ENCODE data around the gene GALNT6.

GALNT6 gene

GRCh38 chr12:51378749-51379148, 12.5 kb downstream of the GALNT6 start:
- DNase-seq = no peak

- no peak for DNase-seq
These were observed 13.9 kb downstream of the GALNT6 start for GRCh38 chr12:51377099-51377984.

- no peak for DNase-seq
These were observed 16.4 kb downstream of the GALNT6 start for GRCh38 chr12:51374856-51375255.

- DNase-seq = no peak
These were observed 16.8 kb downstream of the GALNT6 start for GRCh38 chr12:51374361-51374760.

GRCh38 chr12:51373187-51373586, 18.0 kb downstream of the GALNT6 start:
- no peak for DNase-seq

GRCh38 chr12:51372021-51372420, 19.2 kb downstream of the GALNT6 start:
- DNase-seq = no peak

- DNase-seq = peak; percentile 75
These were observed 19.8 kb downstream of the GALNT6 start for GRCh38 chr12:51371295-51371953.

- DNase-seq = no peak
These were observed 20.5 kb downstream of the GALNT6 start for GRCh38 chr12:51370667-51371066.

GRCh38 chr12:51369581-51369980, 21.6 kb downstream of the GALNT6 start:
- no peak for DNase-seq

GRCh38 chr12:51368640-51369517, 22.3 kb downstream of the GALNT6 start:
- DNase-seq = peak; percentile 76

- no peak for DNase-seq
These were observed 25.9 kb downstream of the GALNT6 start for GRCh38 chr12:51365276-51365675.

GRCh38 chr12:51364001-51364400, 27.2 kb downstream of the GALNT6 start:
- no peak for DNase-seq

GRCh38 chr12:51362747-51363342, 28.4 kb downstream of the GALNT6 start:
- no peak for DNase-seq

GRCh38 chr12:51362307-51362706, 28.9 kb downstream of the GALNT6 start:
- no peak for DNase-seq

GRCh38 chr12:51361161-51362016, 29.8 kb downstream of the GALNT6 start:
- DNase-seq = no peak

- DNase-seq = no peak
These were observed 30.9 kb downstream of the GALNT6 start for GRCh38 chr12:51360315-51360714.

- no peak for DNase-seq
These were observed 31.4 kb downstream of the GALNT6 start for GRCh38 chr12:51359851-51360250.

- DNase-seq = no peak
These were observed 32.7 kb downstream of the GALNT6 start for GRCh38 chr12:51358496-51358895.

GRCh38 chr12:51357374-51358047, 33.7 kb downstream of the GALNT6 start:
- DNase-seq = no peak

- peak; percentile 44 for DNase-seq
These were observed 39.2 kb downstream of the GALNT6 start for GRCh38 chr12:51351913-51352532.

GRCh38 chr12:51349026-51349425, 42.2 kb downstream of the GALNT6 start:
- no peak for DNase-seq

All from NCI-H510A treated with DMSO at 0.1 percent for 48 hours (cell line).